Natural killer cell (primary cell): ENCODE measurements around the gene HAUS8. TPM values are rescaled to one million over a fixed set of nuclear protein-coding genes. Genes with fewer than 3 reads are reported as not detected.

ENCODE experiments used
- ATAC-seq, 3 donors: fragments of 150-1000 bp in 2 of 3; fragments of 200-7000 bp in 1 of 3; cut with Tn5 transposase; 1 replicate in 1 of 3; 2 replicates in 2 of 3; pipeline ENCODE4 v1.10.0; 2021; ENCODE audit warnings: mild to moderate bottlenecking in 2 of 3, moderate library complexity in 2 of 3
- DNase-seq, 2 donors: peaks; one replicate each; pipeline versions ENCODE4 v3.0.0 to v3.0.0-alpha.2; 2013 to 2021; ENCODE audit warnings: mixed read lengths in 1 of 2
- H3K27ac ChIP-seq: one replicate; pipeline ENCODE4 v1.5.1; 2013; ENCODE audit warnings: mild to moderate bottlenecking, low read length
- H3K27me3 ChIP-seq: one replicate; pipeline ENCODE4 v1.6.1; 2013; ENCODE audit warnings: low read length; ENCODE audit not compliant: control insufficient read depth, insufficient read depth
- H3K36me3 ChIP-seq: one replicate; pipeline ENCODE4 v1.6.1; 2013; ENCODE audit warnings: low read length; ENCODE audit not compliant: control insufficient read depth, insufficient read depth
- H3K4me1 ChIP-seq: one replicate; pipeline ENCODE4 v1.6.1; 2013; ENCODE audit warnings: low read length; ENCODE audit not compliant: control insufficient read depth, insufficient read depth
- H3K4me3 ChIP-seq: one replicate; pipeline ENCODE4 v1.5.1; 2013; ENCODE audit warnings: low read length
- H3K9me3 ChIP-seq: one replicate; pipeline ENCODE4 v1.6.1; 2013; ENCODE audit warnings: low read length; ENCODE audit not compliant: control insufficient read depth, insufficient read depth
- H3K27ac Mint-ChIP-seq, 2 donors: one replicate each; pipeline ENCODE4 v1.8.0; 2022; ENCODE audit warnings: mild to moderate bottlenecking in 2 of 2, mixed read lengths in 2 of 2, moderate library complexity in 1 of 2
- H3K27me3 Mint-ChIP-seq, 2 donors: one replicate each; pipeline ENCODE4 v1.8.0; 2022; ENCODE audit warnings: low read depth in 2 of 2, mixed read lengths in 2 of 2
- H3K36me3 Mint-ChIP-seq: one replicate; pipeline ENCODE4 v1.8.0; 2022; ENCODE audit warnings: mixed read lengths
- H3K4me1 Mint-ChIP-seq, 2 donors: one replicate each; pipeline ENCODE4 v1.8.0; 2022; ENCODE audit warnings: mixed read lengths in 2 of 2
- H3K4me3 Mint-ChIP-seq: one replicate; pipeline ENCODE4 v1.8.0; 2022; ENCODE audit warnings: mild to moderate bottlenecking, moderate library complexity, mixed read lengths
- H3K9me3 Mint-ChIP-seq, 2 donors: one replicate each; pipeline ENCODE4 v1.8.0; 2022; ENCODE audit warnings: mixed read lengths in 2 of 2
- CTCF ChIP-seq: fragments of 200-600 bp; IDR thresholded peaks from one replicate; pipeline ENCODE4 v1.8.0; 2022; ENCODE audit warnings: antibody characterized with exemption
- WGBS: methylation state at CpG from one replicate; pipeline ENCODE4 v1.1.7; 2013; ENCODE audit warnings: missing lambda C conversion rate; ENCODE audit not compliant: insufficient coverage; 5-methylcytosine and 5-hydroxymethylcytosine counted together
- intact Hi-C: fragments of 100-400 bp; cut with micrococcal nuclease; formaldehyde crosslinking; loops from one replicate; pipeline ENCODE4 v1.14.2; 2022
- total RNA-seq, 4 donors: library from RNA; stranded (reverse); fragments of 120-200 nt in 1 of 4; gene quantifications; one replicate each; pipeline versions ENCODE4 v1.2.3 to v1.2.4, GENCODE V29; 2013 to 2022

HAUS8 gene
- total RNA-seq, 3 donors from 2014 or later (not counting 1 experiment from before 2014, with no cell fraction given): 10.3 to 13.5 (median 10.4) TPM

- Histone ChIP-seq H3K27ac (no peak overlapping the region), H3K9me3 (no peaks in the 10 kb centered on the region), H3K27me3 (no peaks in the 10 kb centered on the region), H3K4me1 (peaks cover 39% of the 10 kb centered on the region), H3K4me3 (no peak overlapping the region), H3K36me3 (peaks cover 3% of the 10 kb centered on the region)
- Mint-ChIP-seq H3K27me3 (no peaks in the 10 kb centered on the region), H3K4me1 (peaks cover 47 to 61% of the 10 kb centered on the region in 2 donors), H3K36me3 (no peaks in the 10 kb centered on the region), H3K27ac (no peak overlapping the region), H3K9me3 (no peaks in the 10 kb centered on the region), H3K4me3 (no peak overlapping the region)
- intact Hi-C loops: no loop called here
- no peak for TF ChIP-seq CTCF
- DNase-seq (no peak), ATAC-seq (no peak)
- 100% methylated on average over 2 of the region's 2 CpGs for WGBS
Observed at GRCh38 chr19:17092696-17093095, 17.4 kb upstream of the HAUS8 start.

- H3K36me3 Mint-ChIP-seq: no peaks in the 10 kb centered on the region
- H3K4me1 Mint-ChIP-seq: peaks cover 51 to 60% of the 10 kb centered on the region in 2 donors
- peaks cover 36% of the 10 kb centered on the region for H3K4me1 ChIP-seq
- H3K27me3 Mint-ChIP-seq: no peaks in the 10 kb centered on the region
- no peak for TF ChIP-seq CTCF
- H3K27me3 ChIP-seq: no peaks in the 10 kb centered on the region
- H3K27ac Mint-ChIP-seq: peak overlapping the region in 1 of 2 donors; percentile 86
- H3K4me3 Mint-ChIP-seq: no peak overlapping the region
- DNase-seq (no peak), ATAC-seq (peak; percentile 71 to 78 (median 76))
- intact Hi-C loops: no loop called here
- no peaks in the 10 kb centered on the region for H3K9me3 ChIP-seq
- H3K9me3 Mint-ChIP-seq: no peaks in the 10 kb centered on the region
- 51% methylated on average over 15 of the region's 15 CpGs for WGBS
- no peak overlapping the region for H3K4me3 ChIP-seq
- peaks cover 6% of the 10 kb centered on the region for H3K36me3 ChIP-seq
- H3K27ac ChIP-seq: peak overlapping the region; percentile 28
Observed at GRCh38 chr19:17091758-17092333, 16.6 kb upstream of the HAUS8 start.

- peaks cover 38% of the 10 kb centered on the region for H3K4me1 ChIP-seq
- H3K36me3 ChIP-seq: peaks cover 10% of the 10 kb centered on the region
- Mint-ChIP-seq H3K27me3 (no peaks in the 10 kb centered on the region), H3K4me1 (peaks cover 52 to 62% of the 10 kb centered on the region in 2 donors), H3K9me3 (no peaks in the 10 kb centered on the region), H3K36me3 (no peaks in the 10 kb centered on the region), H3K4me3 (peak overlapping the region; percentile 33), H3K27ac (peak overlapping the region; percentile 78 to 86)
- H3K9me3 ChIP-seq: no peaks in the 10 kb centered on the region
- intact Hi-C loops: no loop called here
- 16% methylated on average over 8 of the region's 9 CpGs for WGBS
- H3K27ac ChIP-seq: peak overlapping the region; percentile 60
- no peak for TF ChIP-seq CTCF
- peak; percentile 67 to 77 (median 69) for ATAC-seq
- H3K27me3 ChIP-seq: no peaks in the 10 kb centered on the region
- peak in 1 of 2 donors; percentile 50 for DNase-seq
- no peak overlapping the region for H3K4me3 ChIP-seq
Observed at GRCh38 chr19:17090583-17090982, 15.3 kb upstream of the HAUS8 start.

GRCh38 chr19:17088552-17088951, 13.3 kb upstream of the HAUS8 start:
- Histone ChIP-seq H3K36me3 (peaks cover 10% of the 10 kb centered on the region), H3K4me3 (no peak overlapping the region), H3K27me3 (no peaks in the 10 kb centered on the region), H3K27ac (no peak overlapping the region), H3K9me3 (no peaks in the 10 kb centered on the region), H3K4me1 (peaks cover 35% of the 10 kb centered on the region)
- WGBS: 98% methylated on average over 5 of the region's 5 CpGs
- no peak for ATAC-seq
- DNase-seq: no peak
- Mint-ChIP-seq H3K27me3 (no peaks in the 10 kb centered on the region), H3K27ac (peak overlapping the region; percentile 78 to 86), H3K36me3 (no peaks in the 10 kb centered on the region), H3K9me3 (no peaks in the 10 kb centered on the region), H3K4me1 (peaks cover 48 to 63% of the 10 kb centered on the region in 2 donors), H3K4me3 (no peak overlapping the region)
- TF ChIP-seq CTCF: no peak
- intact Hi-C loops: no loop called here
